ENCODE results near the gene CRYZ.

The CRYZ gene

GRCh38 chr1:74713849-74714248, 19.0 kb downstream of the CRYZ start:
- Histone ChIP-seq H3K4me3 (ENCODE audit: low read depth, low read length) (no peak overlapping the region), H3K27ac (no peak overlapping the region), H3K27me3 (ENCODE audit: insufficient read depth, low read depth, severe bottlenecking) (no peaks in the 10 kb centered on the region), H3K9me3 (ENCODE audit: severe bottlenecking) (no peaks in the 10 kb centered on the region), H3K36me3 (no peaks in the 10 kb centered on the region; the same call in 1 of the 2 replicates)
- no peak for DNase-seq
- TF ChIP-seq, protein P1, sequence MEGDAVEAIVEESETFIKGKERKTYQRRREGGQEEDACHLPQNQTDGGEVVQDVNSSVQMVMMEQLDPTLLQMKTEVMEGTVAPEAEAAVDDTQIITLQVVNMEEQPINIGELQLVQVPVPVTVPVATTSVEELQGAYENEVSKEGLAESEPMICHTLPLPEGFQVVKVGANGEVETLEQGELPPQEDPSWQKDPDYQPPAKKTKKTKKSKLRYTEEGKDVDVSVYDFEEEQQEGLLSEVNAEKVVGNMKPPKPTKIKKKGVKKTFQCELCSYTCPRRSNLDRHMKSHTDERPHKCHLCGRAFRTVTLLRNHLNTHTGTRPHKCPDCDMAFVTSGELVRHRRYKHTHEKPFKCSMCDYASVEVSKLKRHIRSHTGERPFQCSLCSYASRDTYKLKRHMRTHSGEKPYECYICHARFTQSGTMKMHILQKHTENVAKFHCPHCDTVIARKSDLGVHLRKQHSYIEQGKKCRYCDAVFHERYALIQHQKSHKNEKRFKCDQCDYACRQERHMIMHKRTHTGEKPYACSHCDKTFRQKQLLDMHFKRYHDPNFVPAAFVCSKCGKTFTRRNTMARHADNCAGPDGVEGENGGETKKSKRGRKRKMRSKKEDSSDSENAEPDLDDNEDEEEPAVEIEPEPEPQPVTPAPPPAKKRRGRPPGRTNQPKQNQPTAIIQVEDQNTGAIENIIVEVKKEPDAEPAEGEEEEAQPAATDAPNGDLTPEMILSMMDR (IDR thresholded peaks at IDR 0.05; ENCODE audit: low read depth, low read length), result no peak

- no peaks in the 10 kb centered on the region for H3K36me3 ChIP-seq
- TF ChIP-seq, protein P1 (IDR thresholded peaks at IDR 0.05; ENCODE audit: low read depth, low read length), result no peak
- no peak overlapping the region for H3K4me3 ChIP-seq (ENCODE audit: low read depth, low read length)
- H3K27ac ChIP-seq, result no peak overlapping the region
- no peaks in the 10 kb centered on the region for H3K27me3 ChIP-seq (ENCODE audit: insufficient read depth, low read depth, severe bottlenecking)
- no peaks in the 10 kb centered on the region for H3K9me3 ChIP-seq (ENCODE audit: severe bottlenecking)
- no peak for DNase-seq
Observed at GRCh38 chr1:74712881-74713280, 20.0 kb downstream of the CRYZ start.

DNA sequence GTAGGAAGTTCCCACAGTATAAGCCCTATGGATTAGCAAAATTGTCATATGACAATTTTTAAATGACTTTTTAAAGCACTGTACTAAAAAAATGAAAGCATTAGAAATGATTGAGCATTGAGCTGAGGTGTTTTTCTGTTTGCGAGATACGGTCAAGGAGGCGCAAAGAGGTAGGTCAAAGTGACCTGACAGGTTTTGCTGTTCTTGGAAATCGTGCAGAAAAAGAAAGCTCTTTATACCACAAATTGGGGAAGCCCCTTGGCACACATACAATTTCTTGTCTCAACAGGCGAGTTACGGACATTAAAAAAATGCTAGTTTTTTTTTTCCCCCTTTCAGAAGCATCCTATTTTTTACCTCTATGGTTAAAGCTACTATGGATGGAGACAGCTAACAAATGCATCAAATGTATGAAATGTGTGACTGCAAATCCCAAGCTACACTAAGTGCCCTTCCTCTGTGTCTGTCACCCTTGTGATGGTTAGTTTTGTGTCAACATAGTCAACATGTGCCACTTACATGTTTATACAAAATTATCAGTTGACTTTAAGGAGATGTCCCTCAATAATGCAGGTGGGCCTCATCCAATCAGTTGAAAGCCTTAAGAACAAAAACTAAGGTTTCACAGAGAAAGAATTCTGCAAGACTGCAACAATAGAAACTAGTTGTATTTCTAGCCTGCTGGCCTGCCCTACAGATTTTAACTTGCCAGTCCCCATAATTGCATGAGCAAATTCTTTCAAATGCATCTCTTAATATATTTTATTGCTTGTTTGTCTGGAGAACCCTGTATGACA, 29.3 kb downstream of the CRYZ start:
- Histone ChIP-seq H3K36me3 (no peaks in the 10 kb centered on the region), H3K27me3 (ENCODE audit: insufficient read depth, low read depth, severe bottlenecking) (no peaks in the 10 kb centered on the region), H3K9me3 (ENCODE audit: severe bottlenecking) (no peaks in the 10 kb centered on the region), H3K27ac (no peak overlapping the region), H3K4me3 (ENCODE audit: low read depth, low read length) (no peak overlapping the region)
- DNase-seq, result no peak
- TF ChIP-seq, protein P1 (IDR thresholded peaks at IDR 0.05; ENCODE audit: low read depth, low read length), result no peak

- H3K36me3 ChIP-seq, result no peaks in the 10 kb centered on the region
- TF ChIP-seq, protein P1 (IDR thresholded peaks at IDR 0.05; ENCODE audit: low read depth, low read length), result no peak
Observed at GRCh38 chr1:74699331-74699730, 33.5 kb downstream of the CRYZ start.

DNA sequence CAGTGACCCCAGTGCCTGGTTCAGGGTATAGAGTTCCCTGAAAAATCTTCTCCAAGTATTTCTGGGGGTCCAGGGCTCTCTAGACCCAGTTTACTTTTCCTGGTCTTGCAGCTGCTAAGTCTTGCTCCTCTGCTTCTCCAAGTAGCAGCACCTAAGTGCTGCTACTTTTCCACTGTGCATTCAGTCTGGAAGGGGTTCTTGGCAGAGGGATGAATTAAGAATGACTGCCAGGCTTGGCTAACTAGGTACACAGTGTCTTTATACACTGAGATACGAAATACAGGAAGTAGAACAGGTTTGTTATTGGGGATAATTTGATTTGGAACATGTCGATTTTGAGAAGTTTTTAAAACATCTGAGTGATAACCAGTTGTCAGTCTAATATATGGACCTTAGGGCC, 35.0 kb downstream of the CRYZ start:
- TF ChIP-seq, protein P1 (IDR thresholded peaks at IDR 0.05; ENCODE audit: low read depth, low read length), result no peak
- Histone ChIP-seq H3K36me3 (no peaks in the 10 kb centered on the region), H3K27me3 (ENCODE audit: insufficient read depth, low read depth, severe bottlenecking) (no peaks in the 10 kb centered on the region), H3K27ac (no peak overlapping the region), H3K9me3 (ENCODE audit: severe bottlenecking) (no peaks in the 10 kb centered on the region), H3K4me3 (ENCODE audit: low read depth, low read length) (no peak overlapping the region)
- no peak for DNase-seq

More at GRCh38 chr1:74699331-74699730, 33.5 kb downstream of the CRYZ start:
- Histone ChIP-seq H3K9me3 (ENCODE audit: severe bottlenecking) (no peaks in the 10 kb centered on the region), H3K27ac (no peak overlapping the region), H3K27me3 (ENCODE audit: insufficient read depth, low read depth, severe bottlenecking) (no peaks in the 10 kb centered on the region), H3K4me3 (ENCODE audit: low read depth, low read length) (no peak overlapping the region)
- no peak for DNase-seq

- no peak overlapping the region for H3K27ac ChIP-seq
- H3K4me3 ChIP-seq (ENCODE audit: low read depth, low read length), result no peak overlapping the region
- H3K27me3 ChIP-seq (ENCODE audit: insufficient read depth, low read depth, severe bottlenecking), result no peaks in the 10 kb centered on the region
- TF ChIP-seq, protein P1 (IDR thresholded peaks at IDR 0.05; ENCODE audit: low read depth, low read length), result no peak
- H3K36me3 ChIP-seq, result no peaks in the 10 kb centered on the region
- no peak for DNase-seq
- H3K9me3 ChIP-seq (ENCODE audit: severe bottlenecking), result no peaks in the 10 kb centered on the region
Observed at GRCh38 chr1:74693473-74693872, 39.4 kb downstream of the CRYZ start.
